ENCODE data around the gene VTN.

- TF ChIP-seq EZH2phosphoT487 (conservative IDR thresholded peaks at IDR 0.05; ENCODE audit: low read length): no peak
- TF ChIP-seq CTCF (IDR thresholded peaks at IDR 0.05; ENCODE audit: insufficient read depth, low read length, poor library complexity, severe bottlenecking): no peak
Measured at GRCh38 chr17:28370035-28370743, at the start of gene VTN.
